ENCODE results near the gene E2F4. TPM values are rescaled to one million over a fixed set of nuclear protein-coding genes. Genes with fewer than 3 reads are reported as not detected.

Gene E2F4
- total and polyA plus RNA-seq, 2 of the 8 experiments (the other 6 are each of a cell fraction or from before 2014, with no cell fraction given) = 79.9 to 157 TPM

- peak; percentile 47 to 61 (median 50) for TF ChIP-seq CTCF (IDR thresholded peaks at IDR 0.05; ENCODE audit: control extremely low read depth in 1 of 3, insufficient read depth in 1 of 3, low read depth in 1 of 3, low read length in 3 of 3)
- TF ChIP-seq POLR2A (IDR thresholded peaks at IDR 0.05; ENCODE audit: control extremely low read depth in 1 of 2, low read depth in 2 of 2, low read length in 2 of 2) = peak in 1 of 2 experiments; percentile 76; a peak in 2 of 3 replicates
- peak; percentile 51; the same call in 1 of the 2 replicates for TF ChIP-seq POLR2AphosphoS5 (IDR thresholded peaks at IDR 0.05; ENCODE audit: low read depth, low read length)
- TF ChIP-seq SAP30 (IDR thresholded peaks at IDR 0.05; ENCODE audit: insufficient read depth, insufficient replicate concordance, low read length) = no peak
- peak; percentile 61; the same call in 1 of the 2 replicates for TF ChIP-seq RBBP5 (IDR thresholded peaks at IDR 0.05; ENCODE audit: borderline replicate concordance, low read depth, low read length)
- peak; percentile 53 for TF ChIP-seq ASH2L (IDR thresholded peaks at IDR 0.05; ENCODE audit: low read length)
- no peak for TF ChIP-seq ATF3 (IDR thresholded peaks at IDR 0.05; ENCODE audit: insufficient read depth, low read depth, low read length)
- TF ChIP-seq BACH1 (IDR thresholded peaks at IDR 0.05; ENCODE audit: low read length) = no peak
- no peak for TF ChIP-seq EGR1 (IDR thresholded peaks at IDR 0.05; ENCODE audit: borderline replicate concordance, low read depth, low read length)
- TF ChIP-seq CREB1 (IDR thresholded peaks at IDR 0.05) = 0 out of 2 replicates have a peak, but pooled peaks have one; percentile 13
- TF ChIP-seq RAD21 (IDR thresholded peaks at IDR 0.05 in 1 of 2, conservative IDR thresholded peaks at IDR 0.05 in 1 of 2; ENCODE audit: low read depth in 2 of 2, low read length in 2 of 2) = peak; percentile 15 to 36; a peak in 2 of 4 replicates
- TF ChIP-seq TAF7 (optimal IDR thresholded peaks at IDR 0.05; ENCODE audit: borderline replicate concordance, low read depth, low read length) = peak; percentile 37
- TF ChIP-seq FOSL1 (IDR thresholded peaks at IDR 0.05; ENCODE audit: insufficient read depth, low read depth, low read length) = 0 out of 2 replicates have a peak, but pooled peaks have one; percentile 45
- 0 out of 2 replicates have a peak, but pooled peaks have one; percentile 10 for TF ChIP-seq KDM1A (IDR thresholded peaks at IDR 0.05; ENCODE audit: borderline replicate concordance, low read length)
- peak; percentile 95 for TF ChIP-seq CEBPB (IDR thresholded peaks at IDR 0.05; ENCODE audit: low read depth, low read length)
- TF ChIP-seq JUND (IDR thresholded peaks at IDR 0.05; ENCODE audit: low read length) = no peak
- TF ChIP-seq GABPA (IDR thresholded peaks at IDR 0.05; ENCODE audit: borderline replicate concordance, insufficient read depth, low read length) = 0 out of 2 replicates have a peak, but pooled peaks have one; percentile 33
- peak; percentile 89 for TF ChIP-seq MAX (IDR thresholded peaks at IDR 0.05)
- TF ChIP-seq RNF2 (IDR thresholded peaks at IDR 0.05; ENCODE audit: borderline replicate concordance, low read depth, low read length, missing control alignments, poor library complexity, severe bottlenecking) = no peak
- 0 out of 2 replicates have a peak, but pooled peaks have one; percentile 4 for TF ChIP-seq TCF12 (IDR thresholded peaks at IDR 0.05; ENCODE audit: low read depth, low read length)
Measured at GRCh38 chr16:67246081-67246755, 54.3 kb downstream of the E2F4 start (continued).
